Measurements from ENCODE around the gene TCF3.
"Not testable (repeated sequence)": the region's sequence is repeated elsewhere in the genome, so short reads cannot be mapped to it uniquely, and the experiment has no call there.

Gene TCF3

GRCh38 chr19:1652471-1653299, at the start of gene TCF3:
Gene TCF3, minus strand, starts transcription at chr19:1652615. Its CDS starts 2,367 bp downstream, at chr19:1650248.
- TF ChIP-seq ZNF274 (IDR thresholded peaks at IDR 0.05; ENCODE audit: low read depth, low read length): no peak
- H3K4me3 ChIP-seq (ENCODE audit: low read length): peak within 1 kb of the TSS; percentile 75

GRCh38 chr19:1700733-1701663, 48.6 kb upstream of the TCF3 start:
- no peak overlapping the region for H3K4me3 ChIP-seq (ENCODE audit: low read length)
- no peak for TF ChIP-seq ZNF274 (IDR thresholded peaks at IDR 0.05; ENCODE audit: low read depth, low read length)

GRCh38 chr19:1699998-1700732, 47.8 kb upstream of the TCF3 start:
- TF ChIP-seq ZNF274 (IDR thresholded peaks at IDR 0.05; ENCODE audit: low read depth, low read length): no peak

GRCh38 chr19:1699386-1699785, 47.0 kb upstream of the TCF3 start:
- no peak for TF ChIP-seq ZNF274 (IDR thresholded peaks at IDR 0.05; ENCODE audit: low read depth, low read length)
- no peak overlapping the region for H3K4me3 ChIP-seq (ENCODE audit: low read length)

More at GRCh38 chr19:1699998-1700732, 47.8 kb upstream of the TCF3 start:
- no peak overlapping the region for H3K4me3 ChIP-seq (ENCODE audit: low read length)

GRCh38 chr19:1698636-1699035, 46.2 kb upstream of the TCF3 start:
- H3K4me3 ChIP-seq (ENCODE audit: low read length): no peak overlapping the region
- TF ChIP-seq ZNF274 (IDR thresholded peaks at IDR 0.05; ENCODE audit: low read depth, low read length): no peak

GRCh38 chr19:1695481-1695880, 43.1 kb upstream of the TCF3 start:
- H3K4me3 ChIP-seq (ENCODE audit: low read length): not testable (repeated sequence)

- no peak overlapping the region for H3K4me3 ChIP-seq (ENCODE audit: low read length)
- TF ChIP-seq ZNF274 (IDR thresholded peaks at IDR 0.05; ENCODE audit: low read depth, low read length): no peak
Measured at GRCh38 chr19:1691589-1692290, 39.3 kb upstream of the TCF3 start.

- TF ChIP-seq ZNF274 (IDR thresholded peaks at IDR 0.05; ENCODE audit: low read depth, low read length): no peak
- no peak overlapping the region for H3K4me3 ChIP-seq (ENCODE audit: low read length)
Measured at GRCh38 chr19:1690699-1691307, 38.4 kb upstream of the TCF3 start.

GRCh38 chr19:1685785-1686184, 33.4 kb upstream of the TCF3 start:
- not testable (repeated sequence) for H3K4me3 ChIP-seq (ENCODE audit: low read length)

GRCh38 chr19:1685046-1685445, 32.6 kb upstream of the TCF3 start:
- H3K4me3 ChIP-seq (ENCODE audit: low read length): no peak overlapping the region
- no peak for TF ChIP-seq ZNF274 (IDR thresholded peaks at IDR 0.05; ENCODE audit: low read depth, low read length)

GRCh38 chr19:1684573-1684912, 32.1 kb upstream of the TCF3 start:
- TF ChIP-seq ZNF274 (IDR thresholded peaks at IDR 0.05; ENCODE audit: low read depth, low read length): no peak
- H3K4me3 ChIP-seq (ENCODE audit: low read length): no peak overlapping the region

- no peak overlapping the region for H3K4me3 ChIP-seq (ENCODE audit: low read length)
- TF ChIP-seq ZNF274 (IDR thresholded peaks at IDR 0.05; ENCODE audit: low read depth, low read length): no peak
Measured at GRCh38 chr19:1683869-1684572, 31.6 kb upstream of the TCF3 start.

- TF ChIP-seq ZNF274 (IDR thresholded peaks at IDR 0.05; ENCODE audit: low read depth, low read length): no peak
- no peak overlapping the region for H3K4me3 ChIP-seq (ENCODE audit: low read length)
Measured at GRCh38 chr19:1680976-1681375, 28.6 kb upstream of the TCF3 start.
